Activated B cell treated with CpG ODN at 0.5 μM for 24 hours (primary cell): ENCODE results near the gene SPATA1. TPM values are rescaled to one million over a fixed set of nuclear protein-coding genes. Genes with fewer than 3 reads are reported as not detected.

Source experiments
- ATAC-seq: fragments of 200-7000 bp; cut with Tn5 transposase; one replicate; pipeline ENCODE4 v1.10.0; 2021; ENCODE audit warnings: low read depth, mild to moderate bottlenecking, moderate library complexity
- CTCF ChIA-PET: fragments of 350-600 bp; sonication (Branson Sonifier 250); formaldehyde crosslinking; loops from one replicate; lab custom pipeline; 2021; ENCODE audit warnings: antibody characterized with exemption; lab: Charles Lee
- POLR2A ChIA-PET: fragments of 350-600 bp; sonication (Branson Sonifier 250); formaldehyde crosslinking; loops from one replicate; lab custom pipeline; 2021; ENCODE audit warnings: antibody characterized with exemption; lab: Charles Lee
- DNase-seq: peaks from one replicate; pipeline ENCODE4 v3.0.0; 2022
- H3K27ac Mint-ChIP-seq: one replicate; pipeline ENCODE4 v1.8.0; 2020; ENCODE audit warnings: mixed read lengths
- H3K27me3 Mint-ChIP-seq: one replicate; pipeline ENCODE4 v1.8.0; 2021; ENCODE audit warnings: mixed read lengths
- H3K36me3 Mint-ChIP-seq: one replicate; pipeline ENCODE4 v1.8.0; 2021; ENCODE audit warnings: low read depth, mixed read lengths
- H3K4me1 Mint-ChIP-seq: one replicate; pipeline ENCODE4 v1.8.0; 2021; ENCODE audit warnings: mixed read lengths
- H3K4me3 Mint-ChIP-seq: one replicate; pipeline ENCODE4 v1.8.0; 2020; ENCODE audit warnings: mild to moderate bottlenecking, mixed read lengths
- H3K9me3 Mint-ChIP-seq: one replicate; pipeline ENCODE4 v1.8.0; 2020; ENCODE audit warnings: mixed read lengths
- intact Hi-C: fragments of 100-400 bp; cut with micrococcal nuclease; formaldehyde crosslinking; loops from one replicate; pipeline ENCODE4 v1.15.1; 2024
- total RNA-seq: library from RNA; stranded (reverse); gene quantifications from 2 replicates; pipeline ENCODE4 v1.2.3, GENCODE V29; 2022
- TF ChIP-seq, protein P1 (sequence below): fragments of 200-600 bp; IDR thresholded peaks from one replicate; pipeline ENCODE4 v1.8.0; 2022; ENCODE audit warnings: antibody characterized with exemption, mild to moderate bottlenecking

SPATA1 gene
- total RNA-seq, 1 donor from 2014 or later: 4.6 TPM

DNA sequence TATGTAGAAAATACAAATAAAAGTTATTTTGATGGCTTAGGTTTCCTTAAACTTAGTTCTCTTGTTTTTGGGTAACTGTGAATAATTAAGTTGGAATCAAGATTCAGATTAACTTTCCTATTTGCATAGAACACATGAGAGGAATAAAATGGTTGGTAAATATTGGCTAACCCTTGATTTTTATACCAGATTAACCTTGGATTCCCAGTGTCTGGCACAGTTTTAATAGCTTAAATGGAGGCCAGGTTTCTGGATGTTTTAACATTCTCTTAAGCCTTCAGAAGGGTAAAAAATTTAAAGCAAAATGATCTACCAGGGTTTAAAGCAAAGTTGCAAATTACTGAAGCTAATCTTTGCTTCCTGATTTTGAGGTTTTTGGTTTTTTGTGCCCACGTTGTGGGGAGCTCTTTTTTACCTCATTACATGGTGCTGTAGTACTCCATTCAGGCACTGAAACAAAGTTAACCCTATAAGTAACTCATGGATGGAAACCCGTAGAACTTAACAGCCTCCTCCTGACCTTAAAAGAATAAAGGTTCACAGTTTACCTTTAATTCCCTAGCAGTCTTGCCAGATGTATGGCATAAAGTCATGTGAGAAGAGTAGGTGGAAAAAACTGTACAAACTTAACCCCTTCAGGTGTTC lies 8.4 kb upstream of the SPATA1 start:
- ATAC-seq: no peak
- intact Hi-C loops: no loop called here
- no peak for DNase-seq
- ChIA-PET POLR2A (interaction anchor here (1.1 kb wide), 1 partner anchor 8 kb away, joined by 5 read pairs; the partner anchor contains the start of genes GNG5 and SPATA1), CTCF (no interaction called here)
- Mint-ChIP-seq H3K27ac (no peak overlapping the region), H3K36me3 (peaks cover 77% of the 10 kb centered on the region), H3K27me3 (no peaks in the 10 kb centered on the region), H3K4me1 (peaks cover 24% of the 10 kb centered on the region), H3K4me3 (no peak overlapping the region), H3K9me3 (no peaks in the 10 kb centered on the region)
- TF ChIP-seq, protein P1, sequence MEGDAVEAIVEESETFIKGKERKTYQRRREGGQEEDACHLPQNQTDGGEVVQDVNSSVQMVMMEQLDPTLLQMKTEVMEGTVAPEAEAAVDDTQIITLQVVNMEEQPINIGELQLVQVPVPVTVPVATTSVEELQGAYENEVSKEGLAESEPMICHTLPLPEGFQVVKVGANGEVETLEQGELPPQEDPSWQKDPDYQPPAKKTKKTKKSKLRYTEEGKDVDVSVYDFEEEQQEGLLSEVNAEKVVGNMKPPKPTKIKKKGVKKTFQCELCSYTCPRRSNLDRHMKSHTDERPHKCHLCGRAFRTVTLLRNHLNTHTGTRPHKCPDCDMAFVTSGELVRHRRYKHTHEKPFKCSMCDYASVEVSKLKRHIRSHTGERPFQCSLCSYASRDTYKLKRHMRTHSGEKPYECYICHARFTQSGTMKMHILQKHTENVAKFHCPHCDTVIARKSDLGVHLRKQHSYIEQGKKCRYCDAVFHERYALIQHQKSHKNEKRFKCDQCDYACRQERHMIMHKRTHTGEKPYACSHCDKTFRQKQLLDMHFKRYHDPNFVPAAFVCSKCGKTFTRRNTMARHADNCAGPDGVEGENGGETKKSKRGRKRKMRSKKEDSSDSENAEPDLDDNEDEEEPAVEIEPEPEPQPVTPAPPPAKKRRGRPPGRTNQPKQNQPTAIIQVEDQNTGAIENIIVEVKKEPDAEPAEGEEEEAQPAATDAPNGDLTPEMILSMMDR: no peak

DNA sequence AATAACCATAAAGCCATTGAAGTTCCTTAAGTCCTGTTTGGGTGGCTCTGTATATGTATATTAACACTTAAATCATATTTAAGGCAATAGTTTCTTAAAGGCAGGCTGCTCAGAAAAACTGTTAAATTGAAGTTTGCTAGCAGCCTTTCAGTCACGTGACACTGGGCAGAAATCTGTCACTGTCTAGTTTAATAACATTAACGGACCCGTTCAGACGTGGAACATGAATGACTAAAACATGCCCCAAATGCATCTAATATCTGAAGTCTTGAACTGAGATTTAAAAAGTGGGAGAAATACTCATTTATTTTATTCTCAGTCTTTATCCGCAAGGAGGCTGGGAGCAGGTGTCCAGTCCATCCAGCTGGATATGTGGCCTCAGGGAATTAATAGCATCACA lies 3.3 kb upstream of the SPATA1 start:
- H3K27ac Mint-ChIP-seq: no peak overlapping the region
- TF ChIP-seq, protein P1: no peak

DNA sequence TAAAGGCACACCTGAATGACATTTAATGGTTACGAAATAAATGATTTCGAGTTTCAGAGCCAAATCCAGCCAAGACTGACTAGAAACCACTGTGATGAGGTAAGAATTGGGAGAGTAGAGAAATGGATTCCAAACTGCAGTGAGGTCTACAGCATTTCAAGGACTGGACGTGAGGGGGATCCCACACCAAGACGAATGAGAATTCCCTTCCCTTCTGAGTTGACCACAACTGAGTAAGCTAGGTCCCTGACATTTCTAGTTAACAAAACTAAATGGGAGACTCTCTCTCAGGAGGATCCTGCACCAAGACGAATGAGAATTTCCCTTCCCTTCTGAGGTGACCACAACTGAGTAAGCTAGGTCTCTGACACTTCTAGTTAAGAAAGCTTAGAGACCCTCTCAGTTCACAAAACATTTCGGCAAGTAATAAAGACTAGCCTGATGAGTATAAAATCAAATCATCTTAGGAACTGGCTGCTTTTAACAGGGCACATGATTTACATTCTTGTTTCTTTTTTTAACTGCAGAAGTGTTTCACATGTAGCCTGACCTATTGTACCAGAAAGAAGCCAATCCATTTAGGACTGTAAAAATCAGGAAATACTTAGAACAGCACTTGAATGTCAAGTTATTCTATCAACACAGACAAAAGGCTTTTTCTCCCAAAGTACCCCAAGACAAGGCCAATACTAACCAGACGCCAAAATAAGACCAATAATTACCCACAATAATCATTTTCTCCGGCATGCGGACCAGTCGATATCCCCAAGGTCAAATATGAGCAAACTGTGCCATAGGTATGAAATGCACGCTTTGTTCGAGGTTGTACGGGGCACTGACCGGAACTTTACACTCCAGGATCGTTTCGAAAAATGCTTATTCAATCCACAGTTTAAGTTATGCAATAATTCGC lies 1.4 kb upstream of the SPATA1 start:
- intact Hi-C loops: loop anchor here (5.0 to 10.0 kb wide), 2 partner anchors 348 to 490 kb away; partner anchors contain the start of gene MCOLN2
- Mint-ChIP-seq H3K9me3 (no peaks in the 10 kb centered on the region), H3K27ac (peak overlapping the region; percentile 88), H3K4me3 (peak overlapping the region; percentile 96), H3K4me1 (peaks cover 45% of the 10 kb centered on the region), H3K27me3 (no peaks in the 10 kb centered on the region), H3K36me3 (peaks cover 36% of the 10 kb centered on the region)
- CTCF ChIA-PET: interaction anchor here (1.3 to 1.7 kb wide), 3 partner anchors 62 to 116 kb away, joined by 3 to 5 read pairs (median 3); no protein-coding TSS in a partner anchor
- DNase-seq (no peak), ATAC-seq (no peak)
- TF ChIP-seq, protein P1: no peak
- POLR2A ChIA-PET: interaction anchor here (1.2 to 3.6 kb wide), 10 partner anchors 9 to 771 kb away, joined by 3 to 113 read pairs (median 8); partner anchors contain the start of genes BCL10, CTBS, PRKACB and RPF1

More for the DNA sequence above, 3.3 kb upstream of the SPATA1 start:
- H3K4me1 Mint-ChIP-seq: peaks cover 46% of the 10 kb centered on the region
- H3K9me3 Mint-ChIP-seq: no peaks in the 10 kb centered on the region
- POLR2A ChIA-PET: interaction anchor here (0.9 kb wide), 1 partner anchor 24 kb away, joined by 4 read pairs; the partner anchor contains the start of gene RPF1
- H3K27me3 Mint-ChIP-seq: no peaks in the 10 kb centered on the region
- H3K36me3 Mint-ChIP-seq: peaks cover 42% of the 10 kb centered on the region
- ATAC-seq (no peak), DNase-seq (no peak)
- intact Hi-C loops: loop anchor here (10.0 kb wide), 1 partner anchor 492 kb away; the partner anchor contains the start of gene MCOLN2
- CTCF ChIA-PET: interaction anchor here (1.6 to 1.7 kb wide), 2 partner anchors 61 to 118 kb away, joined by 3 to 5 read pairs; no protein-coding TSS in a partner anchor
- no peak overlapping the region for H3K4me3 Mint-ChIP-seq

DNA sequence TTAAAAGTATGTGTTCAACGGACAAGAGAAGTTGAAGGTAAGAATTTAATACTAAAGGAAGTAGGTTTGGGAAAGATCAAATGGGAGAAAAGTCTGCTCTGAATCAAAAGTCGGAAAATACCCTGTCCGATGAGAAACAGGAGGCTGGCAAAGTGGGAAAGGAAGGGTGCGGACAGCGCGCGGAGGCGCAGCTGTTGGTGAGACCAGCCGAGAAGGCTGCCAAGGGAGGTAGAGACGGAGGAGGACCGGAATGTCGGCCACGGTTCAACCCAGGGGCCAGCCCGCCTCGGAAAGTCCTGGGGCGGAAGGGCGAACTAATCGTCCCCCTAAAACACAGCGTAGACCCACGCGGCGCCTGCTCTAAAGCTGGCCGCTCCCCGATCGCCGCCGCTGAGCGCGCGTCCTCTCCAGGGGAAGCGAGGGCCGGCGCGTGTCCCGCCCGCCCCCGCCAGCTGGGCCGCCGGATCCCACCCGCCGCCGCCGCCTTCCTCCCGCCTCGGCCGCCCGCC lies 639 bp upstream of the SPATA1 start:
- peaks cover 29% of the 10 kb centered on the region for H3K36me3 Mint-ChIP-seq
- ATAC-seq (peak; percentile 38), DNase-seq (no peak)
- H3K4me3 Mint-ChIP-seq: peak overlapping the region; percentile 96
- intact Hi-C loops: loop anchor here (1.0 to 10.0 kb wide), 11 partner anchors 26 to 771 kb away; partner anchors contain the start of genes BCL10, C1orf52, CTBS and MCOLN2
- H3K27ac Mint-ChIP-seq: peak overlapping the region; percentile 98
- POLR2A ChIA-PET: interaction anchor here (0.8 to 3.6 kb wide), 21 partner anchors 8 to 771 kb away, joined by 3 to 113 read pairs (median 7); partner anchors contain the start of genes BCL10, C1orf52, CTBS and PRKACB
- peaks cover 3% of the 10 kb centered on the region for H3K9me3 Mint-ChIP-seq
- TF ChIP-seq, protein P1: no peak
- no peaks in the 10 kb centered on the region for H3K27me3 Mint-ChIP-seq
- CTCF ChIA-PET: interaction anchor here (1.0 to 1.6 kb wide), 7 partner anchors 26 to 184 kb away, joined by 3 to 10 read pairs (median 5); partner anchors contain the start of genes CTBS and RPF1
- H3K4me1 Mint-ChIP-seq: peaks cover 41% of the 10 kb centered on the region
